Lung (tissue), 5 donors: ENCODE data around the gene SHLD1. TPM values are rescaled to one million over a fixed set of nuclear protein-coding genes. Genes with fewer than 3 reads are reported as not detected.

Experiments
- polyA plus RNA-seq, 2 donors: library from polyadenylated mRNA; stranded (reverse); fragments of 200-250 nt; gene quantifications; one replicate each; pipeline ENCODE4 v1.2.1, GENCODE V29; 2013
- small RNA-seq: library from RNA; depleted of rRNA; stranded (forward); fragments of <200 nt; gene quantifications from one replicate; pipeline ENCODE3, GENCODE V24; 2014; ENCODE audit warnings: low replicate concordance
- total RNA-seq, 2 donors: library from RNA; depleted of rRNA in 1 of 2; stranded (reverse); fragments of >200 nt in 1 of 2; gene quantifications; one replicate each; pipeline ENCODE4 v1.2.1, GENCODE V29; 2014 to 2021
- donor health status: Bipolar disorder and iron deficiency.
- donor health status: healthy.
- donor health status: DM: yes; HTN: yes; CAD: no.

SHLD1 gene
- total and polyA plus RNA-seq, 4 donors, result 5.0 to 6.8 (median 6.1) TPM

Small RNA genes lying within 50 kb of the gene (small RNA-seq; reads per million reads assigned to genes)
- gene RNU1-55P, result not detected

Other genes with a start within 250 kb of the SHLD1 start
- 10 to 100 TPM; 78.2 to 94.0 TPM for gene GPCPD1, start 139.4 kb upstream of the SHLD1 start, total RNA-seq
- 10 to 100 TPM; 26.8 to 44.1 TPM for gene GPCPD1, start 139.4 kb upstream of the SHLD1 start, polyA plus RNA-seq
- 1 to 10 TPM in 1 of 2 donors, under 1 TPM in 1; 0.92 to 3.7 TPM for gene CHGB, start 161.1 kb downstream of the SHLD1 start, total RNA-seq
- under 1 TPM; 0.22 to 0.72 TPM for gene CHGB, start 161.1 kb downstream of the SHLD1 start, polyA plus RNA-seq
- gene TRMT6, start 200.1 kb downstream of the SHLD1 start, total RNA-seq, result 10 to 100 TPM in 1 of 2 donors, 1 to 10 TPM in 1; 5.5 to 12.2 TPM
- 10 to 100 TPM in 1 of 2 donors, 1 to 10 TPM in 1; 9.5 to 17.0 TPM for gene TRMT6, start 200.1 kb downstream of the SHLD1 start, polyA plus RNA-seq
- 1 to 10 TPM; 4.4 to 7.2 TPM for gene MCM8, start 200.3 kb downstream of the SHLD1 start, total RNA-seq
- gene MCM8, start 200.3 kb downstream of the SHLD1 start, polyA plus RNA-seq, result 1 to 10 TPM; 2.0 to 2.2 TPM